Activated gamma-delta T cell (primary cell): ENCODE measurements around the gene KLHL28.

ENCODE experiments used
- DNase-seq: peaks from one replicate; lab custom pipeline; 2025; lab: John Stamatoyannopoulos, UW

KLHL28 gene

GRCh38 chr14:44960146-44960545, 1.6 kb downstream of the KLHL28 start:
- DNase-seq = no peak

GRCh38 chr14:44959538-44959937, 2.2 kb downstream of the KLHL28 start:
- DNase-seq = no peak

GRCh38 chr14:44956866-44957265, 4.9 kb downstream of the KLHL28 start:
- no peak for DNase-seq

DNA sequence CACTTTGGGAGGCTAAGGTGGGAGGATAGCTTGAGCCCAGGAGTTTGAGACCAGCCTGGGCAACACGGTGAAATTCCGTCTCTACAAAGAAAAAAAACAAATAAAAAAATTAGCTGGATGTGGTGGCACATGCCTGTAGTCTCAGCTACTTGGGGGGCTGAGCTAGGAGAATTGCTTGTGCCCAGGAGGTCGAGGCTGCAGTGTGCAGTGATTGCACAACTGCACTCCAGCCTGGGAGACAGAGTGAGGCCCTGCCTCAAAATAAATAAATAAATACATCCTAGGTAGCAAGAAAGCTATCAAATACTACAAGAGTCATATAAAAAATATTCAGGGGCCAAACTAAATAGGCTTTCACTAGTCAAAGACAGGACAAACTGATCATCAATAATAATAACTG, 6.2 kb downstream of the KLHL28 start:
- no peak for DNase-seq

DNA sequence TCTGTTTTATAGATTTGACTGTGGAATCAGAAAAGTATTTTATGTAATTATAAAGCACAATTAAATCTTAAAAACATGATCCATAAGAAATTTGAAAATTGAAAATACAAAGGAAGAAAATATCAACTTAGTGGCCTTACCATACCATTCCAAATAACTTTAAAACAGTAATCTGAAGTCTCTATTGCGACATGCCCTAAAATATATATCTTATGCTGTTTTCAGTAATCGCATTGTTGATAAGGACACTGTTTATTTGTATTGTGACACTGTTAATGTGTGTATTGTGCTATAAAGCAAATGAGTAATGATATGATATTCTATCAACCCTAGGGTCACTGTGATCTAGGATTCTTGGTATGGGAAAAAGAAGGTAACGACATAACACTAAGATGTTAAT, 7.0 kb downstream of the KLHL28 start:
- DNase-seq = no peak

DNA sequence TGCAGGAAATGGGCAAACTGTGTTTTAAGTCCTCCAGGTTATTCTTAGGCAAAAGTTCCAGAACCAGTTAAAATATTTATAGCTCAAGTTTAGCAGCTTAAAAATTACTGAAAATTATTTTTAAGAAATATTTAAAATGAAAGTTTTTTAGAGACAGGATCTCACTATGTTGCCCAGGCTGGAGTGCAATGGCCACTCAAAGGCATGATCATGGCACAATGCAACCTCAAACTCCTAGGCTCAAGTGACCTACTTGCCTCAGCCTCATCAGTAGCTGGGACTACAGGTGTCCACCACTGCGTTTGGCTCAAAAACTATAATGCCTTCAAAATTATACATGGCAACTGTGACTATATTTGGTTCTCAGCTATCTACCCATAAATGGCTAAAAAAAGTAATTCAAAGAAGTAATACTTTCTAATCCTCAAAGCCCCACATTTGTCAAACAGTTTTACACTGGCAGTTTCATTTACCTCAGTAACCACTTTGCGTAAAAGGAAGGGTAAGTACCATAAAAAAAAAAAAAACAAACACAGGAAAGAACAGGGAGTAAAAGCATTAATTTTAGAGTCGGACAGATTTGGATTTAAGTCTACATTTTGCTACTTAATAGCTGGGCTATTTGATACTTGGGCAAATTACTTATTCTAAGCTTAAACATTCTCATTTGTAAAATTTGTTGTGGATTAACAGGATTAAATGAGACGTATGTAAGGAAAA, 9.2 kb downstream of the KLHL28 start:
- no peak for DNase-seq

DNA sequence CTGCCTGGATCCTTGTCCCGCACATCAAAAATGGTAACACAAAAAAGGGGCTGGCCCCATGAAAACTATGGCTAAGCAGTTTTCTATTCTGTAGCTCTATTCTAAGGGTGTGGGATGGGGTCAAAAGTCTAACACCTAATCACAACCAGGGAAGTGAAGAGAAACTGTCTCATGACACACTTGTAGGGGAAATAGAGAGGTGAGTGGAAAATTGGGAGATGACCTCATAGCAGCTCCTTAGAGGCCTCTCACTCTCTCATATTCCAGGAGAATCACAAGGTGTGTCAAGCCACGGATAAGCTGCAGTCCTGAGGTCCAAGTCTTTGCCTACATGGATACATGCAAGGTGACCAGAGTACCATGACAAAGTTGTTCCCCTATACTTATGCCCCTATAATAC, 10.7 kb downstream of the KLHL28 start:
- DNase-seq = no peak

DNA sequence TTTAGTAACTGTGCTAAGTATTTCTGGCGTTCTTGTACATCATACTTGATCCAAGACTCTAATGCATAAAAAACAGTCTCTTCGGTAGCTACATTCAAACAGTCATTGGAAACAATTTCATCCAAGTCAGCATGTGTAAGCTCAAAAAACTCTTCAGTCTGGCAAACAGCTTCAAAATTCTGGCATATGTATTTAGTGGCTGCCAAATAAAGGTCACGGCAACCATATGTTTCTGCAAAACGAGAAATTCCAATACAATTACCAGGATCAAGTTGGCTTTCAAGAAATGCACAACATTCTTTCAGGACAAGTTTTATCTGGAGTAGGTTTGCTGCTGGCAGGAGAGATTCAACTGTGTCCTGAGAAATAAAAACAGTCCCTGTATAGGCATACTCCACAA, 16.5 kb downstream of the KLHL28 start:
- DNase-seq = no peak

DNA sequence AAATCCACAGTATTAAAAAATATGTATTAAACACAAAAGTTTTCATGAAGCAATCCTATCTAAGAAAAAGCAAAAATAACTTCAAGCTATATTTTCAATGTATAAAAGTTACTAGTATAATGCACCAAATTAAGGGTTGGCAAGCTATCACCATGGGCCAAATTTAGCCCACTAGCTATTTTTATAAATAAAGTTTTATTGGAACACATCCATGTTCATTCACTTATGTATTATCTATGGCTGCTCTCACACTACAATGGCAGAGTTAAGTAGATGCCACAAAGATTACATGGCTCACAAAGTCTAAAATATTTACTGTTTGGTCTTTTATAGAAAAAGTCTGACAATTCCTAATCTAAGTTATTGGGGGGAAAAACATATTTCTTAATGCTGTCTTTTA, 17.6 kb downstream of the KLHL28 start:
- no peak for DNase-seq

GRCh38 chr14:44942436-44942835, 19.3 kb downstream of the KLHL28 start:
- no peak for DNase-seq

DNA sequence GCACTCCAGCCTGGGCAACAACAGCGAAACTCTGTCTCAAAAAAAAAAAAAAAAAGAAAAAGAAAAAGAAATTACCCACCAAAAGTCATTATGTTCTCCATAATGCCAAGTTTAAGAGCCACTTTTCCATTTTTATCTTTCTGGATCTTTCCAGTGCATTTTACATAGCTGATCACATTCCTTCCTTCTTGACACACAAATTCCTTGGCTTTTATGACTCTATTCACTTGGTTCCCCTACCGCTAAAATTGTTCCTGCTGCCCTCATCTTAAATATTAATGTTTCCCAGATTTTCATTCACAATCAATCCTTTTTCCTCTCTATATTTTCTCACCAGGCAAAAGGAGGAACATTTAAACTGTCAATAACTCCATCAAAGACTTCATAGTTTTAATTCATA, 20.2 kb downstream of the KLHL28 start:
- no peak for DNase-seq

DNA sequence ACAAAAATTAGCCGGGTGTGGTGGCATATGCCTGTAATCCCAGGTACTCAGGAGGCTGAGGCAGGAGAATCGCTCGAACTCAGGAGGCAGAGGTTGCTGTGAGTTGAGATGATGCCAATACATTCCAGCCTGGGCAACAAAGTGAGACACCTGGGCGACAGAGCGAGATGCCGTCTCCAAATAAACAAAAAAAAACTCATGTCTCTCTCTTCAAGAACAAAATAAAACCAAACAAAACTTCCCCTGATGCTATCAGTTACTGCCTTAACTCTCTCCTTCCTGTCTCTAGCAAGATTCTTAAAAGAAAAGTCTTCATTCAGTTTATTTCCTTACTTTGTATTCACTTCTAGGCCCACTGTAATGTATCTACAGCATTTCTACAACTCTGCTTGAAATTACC, 20.8 kb downstream of the KLHL28 start:
- DNase-seq = no peak

- DNase-seq = no peak
These were observed 21.5 kb downstream of the KLHL28 start for GRCh38 chr14:44940211-44940610.

DNA sequence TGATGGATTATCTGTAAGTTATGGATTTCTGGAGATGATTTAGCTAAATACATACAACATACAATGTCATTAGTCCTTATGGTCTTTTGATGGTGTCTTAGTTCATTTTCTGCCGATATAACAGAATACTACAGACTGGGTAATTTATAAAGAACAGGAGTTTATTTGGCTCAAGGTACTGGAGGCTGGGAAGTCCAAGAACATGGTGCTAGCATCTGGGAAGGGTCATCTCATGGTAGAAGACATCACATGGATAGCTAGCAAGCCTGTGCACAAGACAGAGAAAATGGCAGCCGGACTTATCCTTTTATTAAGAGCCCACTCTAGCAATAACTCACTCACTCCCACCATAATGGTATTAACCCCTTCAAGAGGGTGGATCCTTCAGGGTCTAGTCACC, 24.2 kb downstream of the KLHL28 start:
- no peak for DNase-seq

DNA sequence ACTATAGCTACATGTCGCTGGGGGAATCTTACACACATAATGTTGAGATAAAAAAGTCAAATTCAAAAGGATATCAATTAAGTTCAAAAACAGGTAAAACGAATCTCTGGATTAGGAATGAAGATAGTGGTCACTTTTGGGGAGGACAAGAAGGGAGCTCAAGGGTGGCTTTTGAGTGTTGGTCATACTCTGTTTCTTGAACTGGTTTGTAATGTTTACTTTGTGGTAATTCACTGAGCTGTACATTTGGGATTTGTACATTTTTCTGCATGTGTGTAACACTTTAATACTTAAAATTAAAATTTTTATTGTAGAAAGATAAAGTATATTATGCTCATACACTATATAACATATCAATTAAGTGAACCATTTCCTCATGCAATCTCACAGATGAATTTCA, 26.6 kb downstream of the KLHL28 start:
- DNase-seq = no peak

GRCh38 chr14:44928793-44929192, 33.0 kb downstream of the KLHL28 start:
- DNase-seq = no peak

DNA sequence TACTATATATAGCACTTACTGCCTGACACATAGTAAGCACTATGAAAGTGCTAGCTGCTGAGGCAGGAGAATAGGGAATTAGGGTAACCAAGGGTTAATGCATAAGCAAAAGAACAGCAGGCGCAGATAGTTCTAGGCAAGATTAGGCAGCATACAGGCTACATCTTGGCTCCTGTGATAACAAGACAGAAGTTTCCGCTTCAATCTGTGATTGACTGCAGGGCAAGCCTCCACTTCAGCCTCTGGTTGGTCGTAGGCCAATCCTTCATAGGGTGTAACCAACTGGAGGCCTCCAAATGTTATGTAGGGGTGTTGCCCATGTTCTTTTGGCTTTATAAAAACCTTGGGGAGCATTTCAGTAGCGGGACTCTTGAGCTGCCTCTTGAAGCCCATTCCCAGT, 46.9 kb downstream of the KLHL28 start:
- no peak for DNase-seq

- DNase-seq = peak; percentile 12
These were observed 49.5 kb downstream of the KLHL28 start for GRCh38 chr14:44912041-44912869.

DNA sequence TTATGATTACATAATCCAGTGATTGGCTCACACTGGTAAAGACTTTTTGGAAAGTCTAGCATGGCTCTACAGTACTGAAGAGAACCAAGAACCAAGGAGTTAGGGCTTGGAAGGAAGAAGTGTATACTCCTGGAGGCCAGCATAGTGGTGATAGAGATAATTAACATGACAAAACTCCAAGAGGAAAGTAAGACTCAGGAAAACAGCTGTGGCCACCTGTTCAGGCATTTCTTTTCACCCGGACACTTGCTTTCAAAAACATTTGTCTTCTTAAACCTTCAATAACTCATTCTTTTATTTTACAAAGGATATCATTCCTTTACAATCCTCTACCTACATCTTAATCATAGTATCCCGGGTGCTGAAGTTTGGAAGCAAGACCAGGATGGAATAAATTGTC, 50.9 kb downstream of the KLHL28 start:
- DNase-seq = no peak

DNA sequence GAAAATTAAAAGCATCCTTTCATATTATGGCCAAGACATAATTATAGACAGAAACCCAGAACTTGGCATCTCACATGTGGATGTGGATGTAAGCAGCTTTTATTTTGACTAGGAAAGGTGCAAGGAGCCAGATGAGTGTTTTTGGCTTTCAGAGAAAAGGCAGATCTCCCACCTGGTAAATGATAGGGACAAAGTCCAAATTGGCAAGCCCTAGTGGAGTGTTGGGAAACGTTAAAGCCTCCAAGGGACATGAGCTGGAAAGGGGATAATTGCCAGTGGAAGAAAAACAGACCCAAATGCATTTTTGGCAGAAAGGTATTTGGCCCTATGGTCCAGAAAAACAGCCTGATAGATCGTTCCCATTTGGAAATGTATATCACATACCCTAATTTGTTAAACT, 60.1 kb downstream of the KLHL28 start:
- DNase-seq = no peak

DNA sequence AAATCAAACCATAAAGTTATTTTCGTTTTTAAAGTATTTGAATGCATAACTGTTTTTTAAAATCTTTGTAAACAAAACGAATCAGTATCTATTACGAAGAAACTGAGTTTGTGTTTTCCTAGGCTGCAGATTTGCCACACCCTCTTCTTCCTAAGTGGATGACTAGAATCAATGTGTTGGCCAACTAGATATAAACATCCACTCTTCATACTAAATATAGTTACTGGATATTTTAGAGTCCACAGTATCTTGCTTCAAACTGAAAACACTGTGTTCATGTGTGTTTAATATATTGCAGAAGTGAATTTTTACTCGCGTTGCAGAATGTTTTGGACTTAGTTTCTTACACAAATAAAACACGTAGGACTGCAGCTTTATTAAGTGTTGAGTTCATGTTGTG, 63.2 kb downstream of the KLHL28 start:
- no peak for DNase-seq

- no peak for DNase-seq
These were observed 63.9 kb downstream of the KLHL28 start for GRCh38 chr14:44897845-44898151.

- DNase-seq = peak; percentile 92
These were observed 64.5 kb downstream of the KLHL28 start for GRCh38 chr14:44897041-44897844.
